ENCODE measurements around the gene FBXO4.

The FBXO4 gene

GRCh38 chr5:41878643-41879478, 46.2 kb upstream of the FBXO4 start:
- TF ChIP-seq SIN3A (IDR thresholded peaks at IDR 0.05; ENCODE audit: borderline replicate concordance, insufficient read depth, low read length): no peak

- TF ChIP-seq POLR2AphosphoS5 (IDR thresholded peaks at IDR 0.05; ENCODE audit: low read depth, low read length): no peak
Measured at GRCh38 chr5:41882765-41883164, 42.3 kb upstream of the FBXO4 start.

- TF ChIP-seq SIN3A (IDR thresholded peaks at IDR 0.05; ENCODE audit: borderline replicate concordance, insufficient read depth, low read length) (no peak), TAF1 (IDR thresholded peaks at IDR 0.05; ENCODE audit: borderline replicate concordance, insufficient read depth, low read length) (no peak), FOXP2 (optimal IDR thresholded peaks at IDR 0.05; ENCODE audit: borderline replicate concordance, extremely low read depth, extremely low read length, insufficient read depth) (no peak)
Measured at GRCh38 chr5:41883243-41883642, 41.8 kb upstream of the FBXO4 start.

GRCh38 chr5:41883936-41884335, 41.1 kb upstream of the FBXO4 start:
- TF ChIP-seq TAF1 (IDR thresholded peaks at IDR 0.05; ENCODE audit: borderline replicate concordance, insufficient read depth, low read length): no peak
- no peak for TF ChIP-seq SIN3A (IDR thresholded peaks at IDR 0.05; ENCODE audit: borderline replicate concordance, insufficient read depth, low read length)
- TF ChIP-seq FOXP2 (optimal IDR thresholded peaks at IDR 0.05; ENCODE audit: borderline replicate concordance, extremely low read depth, extremely low read length, insufficient read depth): no peak
- no peak for TF ChIP-seq POLR2AphosphoS5 (IDR thresholded peaks at IDR 0.05; ENCODE audit: low read depth, low read length)
- TF ChIP-seq REST (IDR thresholded peaks at IDR 0.05; ENCODE audit: insufficient read depth in 1 of 2, low read depth in 2 of 2, low read length in 2 of 2): no peak

GRCh38 chr5:41885286-41885685, 39.8 kb upstream of the FBXO4 start:
- TF ChIP-seq FOXP2 (optimal IDR thresholded peaks at IDR 0.05; ENCODE audit: borderline replicate concordance, extremely low read depth, extremely low read length, insufficient read depth) (no peak), POLR2AphosphoS5 (IDR thresholded peaks at IDR 0.05; ENCODE audit: low read depth, low read length) (no peak), REST (IDR thresholded peaks at IDR 0.05; ENCODE audit: insufficient read depth in 1 of 2, low read depth in 2 of 2, low read length in 2 of 2) (no peak), SIN3A (IDR thresholded peaks at IDR 0.05; ENCODE audit: borderline replicate concordance, insufficient read depth, low read length) (no peak), TAF1 (IDR thresholded peaks at IDR 0.05; ENCODE audit: borderline replicate concordance, insufficient read depth, low read length) (no peak)

GRCh38 chr5:41891066-41891707, 33.9 kb upstream of the FBXO4 start:
- TF ChIP-seq REST (IDR thresholded peaks at IDR 0.05; ENCODE audit: insufficient read depth in 1 of 2, low read depth in 2 of 2, low read length in 2 of 2): no peak
- TF ChIP-seq TAF1 (IDR thresholded peaks at IDR 0.05; ENCODE audit: borderline replicate concordance, insufficient read depth, low read length): no peak
- no peak for TF ChIP-seq SIN3A (IDR thresholded peaks at IDR 0.05; ENCODE audit: borderline replicate concordance, insufficient read depth, low read length)
- no peak for TF ChIP-seq FOXP2 (optimal IDR thresholded peaks at IDR 0.05; ENCODE audit: borderline replicate concordance, extremely low read depth, extremely low read length, insufficient read depth)
- no peak for TF ChIP-seq POLR2AphosphoS5 (IDR thresholded peaks at IDR 0.05; ENCODE audit: low read depth, low read length)
